Stimulated activated CD4-positive, alpha-beta T cell treated with anti-CD3 and anti-CD28 coated beads, Interleukin-4, amount 100 ng/mL, for 4 hours (primary cell): ENCODE data around the gene L2HGDH.
"Not testable (repeated sequence)": the region's sequence is repeated elsewhere in the genome, so short reads cannot be mapped to it uniquely, and the experiment has no call there.

ENCODE experiments used
- DNase-seq, 2 experiments: peaks; one replicate each; pipeline ENCODE4 v3.0.0-alpha.2; 2020

The L2HGDH gene

GRCh38 chr14:50339178-50339804 lies 27.3 kb upstream of the L2HGDH start:
- no peak for DNase-seq

GRCh38 chr14:50338587-50338986 lies 26.6 kb upstream of the L2HGDH start:
- DNase-seq = no peak

DNA sequence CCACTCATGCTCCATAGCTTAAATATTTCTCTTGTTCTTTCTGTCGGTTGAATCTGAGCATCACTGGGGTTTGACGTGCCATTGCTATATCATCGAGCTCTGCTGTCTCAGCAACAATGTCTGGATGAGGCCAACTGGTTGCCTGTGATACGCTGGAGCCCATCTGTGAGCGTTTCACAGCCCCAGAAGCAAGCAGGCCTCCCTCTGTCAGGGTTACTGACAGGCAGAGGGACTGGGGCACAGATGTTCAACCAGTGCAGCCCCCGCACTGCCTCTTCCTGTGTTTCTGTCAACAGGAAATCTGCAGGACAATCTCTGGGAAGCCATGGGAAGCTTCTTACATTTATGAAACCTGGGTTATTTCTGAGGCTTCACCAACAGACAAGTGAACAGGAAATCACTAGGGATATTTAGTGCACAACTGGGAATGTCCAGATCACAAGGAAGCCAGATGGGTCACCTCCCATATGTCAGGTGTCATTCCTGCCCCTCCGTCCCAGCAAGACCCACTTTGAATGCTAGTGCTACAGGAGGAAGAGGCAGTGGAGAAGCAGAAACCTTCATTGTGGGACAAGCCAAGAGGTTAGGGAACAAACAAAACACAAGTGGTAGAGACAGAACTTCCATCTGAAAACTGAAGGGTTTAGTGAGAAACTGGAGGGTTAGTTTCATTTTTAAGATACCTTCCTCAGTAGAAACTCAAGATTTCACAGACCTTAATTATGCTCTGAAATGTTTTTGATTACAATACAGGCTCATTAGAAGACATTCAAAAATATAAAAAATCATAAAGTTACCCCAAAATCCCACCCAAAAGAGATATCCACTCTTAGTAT lies 24.2 kb upstream of the L2HGDH start:
- DNase-seq = no peak

GRCh38 chr14:50335389-50335788 lies 23.4 kb upstream of the L2HGDH start:
- DNase-seq = no peak

- DNase-seq = no peak
Observed at GRCh38 chr14:50334211-50334610, 22.2 kb upstream of the L2HGDH start.

GRCh38 chr14:50333014-50333509 lies 21.0 kb upstream of the L2HGDH start:
- DNase-seq = no peak

GRCh38 chr14:50331596-50331995 lies 19.6 kb upstream of the L2HGDH start:
- no peak for DNase-seq

- peak; percentile 16 to 73 for DNase-seq
Observed at GRCh38 chr14:50321009-50321660, 9.1 kb upstream of the L2HGDH start.

DNA sequence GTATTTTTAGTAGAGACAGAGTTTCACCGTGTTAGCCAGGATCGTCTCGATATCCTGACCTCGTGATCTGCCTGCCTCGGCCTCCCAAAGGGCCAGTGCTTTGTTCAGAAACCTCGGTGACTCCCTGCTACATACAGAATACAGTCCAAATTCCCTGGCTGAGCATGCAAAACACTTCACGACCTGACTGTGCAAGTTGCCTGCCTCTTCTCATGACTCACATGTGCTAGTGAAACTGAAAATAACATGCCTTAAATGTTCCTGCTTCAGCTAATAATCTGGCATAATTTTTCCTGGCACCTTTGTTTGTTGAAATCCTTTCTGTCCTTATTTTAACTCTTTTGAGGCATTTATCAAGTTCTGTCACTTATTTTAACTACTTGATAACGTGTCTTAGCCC lies 8.3 kb upstream of the L2HGDH start:
- no peak for DNase-seq

GRCh38 chr14:50319721-50320120 lies 7.7 kb upstream of the L2HGDH start:
- no peak for DNase-seq

GRCh38 chr14:50319293-50319692 lies 7.3 kb upstream of the L2HGDH start:
- no peak for DNase-seq

GRCh38 chr14:50318031-50318626 lies 6.1 kb upstream of the L2HGDH start:
- no peak for DNase-seq

DNA sequence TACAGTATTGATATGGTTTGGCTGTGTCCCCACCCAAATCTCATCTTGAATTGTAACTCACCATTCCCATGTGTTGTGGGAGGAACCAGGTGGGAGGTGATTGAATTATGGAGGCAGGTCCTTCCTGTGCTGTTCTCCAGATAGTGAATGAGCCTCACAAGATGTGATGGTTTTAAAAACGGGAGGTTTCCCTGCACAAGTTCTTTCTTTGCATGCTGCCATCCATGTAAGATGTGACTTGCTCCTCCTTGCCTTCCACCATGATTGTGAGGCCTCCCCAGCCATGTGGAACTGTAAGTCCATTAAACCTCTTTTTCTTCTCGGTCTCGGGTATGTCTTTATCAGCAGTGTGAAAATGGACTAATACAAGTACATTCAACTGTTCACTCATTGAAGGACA lies 2.1 kb upstream of the L2HGDH start:
- not testable (repeated sequence) for DNase-seq

GRCh38 chr14:50312734-50313054 lies 665 bp upstream of the L2HGDH start:
- DNase-seq = no peak

DNA sequence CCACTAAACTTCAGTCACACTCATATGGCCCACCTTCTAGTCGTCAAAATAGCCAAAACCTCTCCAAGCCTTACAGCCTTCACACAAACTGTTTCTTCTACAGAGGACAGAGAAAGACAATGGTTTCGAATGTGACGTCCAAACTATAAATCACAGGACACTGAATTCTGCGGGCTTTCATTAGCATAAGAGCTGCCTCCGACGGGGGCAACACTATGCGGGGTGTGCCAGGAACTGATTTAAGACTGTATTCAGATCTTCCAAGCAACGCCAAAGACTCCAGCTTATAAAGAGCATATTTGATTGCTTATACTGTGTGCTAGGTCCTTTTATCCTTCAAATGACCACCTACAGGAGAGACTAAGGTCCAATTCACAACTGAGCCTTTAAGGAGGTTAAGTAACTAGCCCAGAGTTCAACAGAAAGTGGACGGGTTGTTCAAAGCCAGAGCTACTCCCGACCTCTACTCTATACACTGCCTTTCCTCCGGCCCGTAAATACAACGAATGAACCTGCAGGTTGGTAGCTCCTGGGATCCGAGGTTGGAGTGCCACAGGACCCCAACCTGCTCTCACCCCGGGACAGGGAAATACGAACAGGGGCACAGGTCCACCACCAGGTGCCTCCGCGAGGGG lies 575 bp downstream of the L2HGDH start:
- no peak for DNase-seq

DNA sequence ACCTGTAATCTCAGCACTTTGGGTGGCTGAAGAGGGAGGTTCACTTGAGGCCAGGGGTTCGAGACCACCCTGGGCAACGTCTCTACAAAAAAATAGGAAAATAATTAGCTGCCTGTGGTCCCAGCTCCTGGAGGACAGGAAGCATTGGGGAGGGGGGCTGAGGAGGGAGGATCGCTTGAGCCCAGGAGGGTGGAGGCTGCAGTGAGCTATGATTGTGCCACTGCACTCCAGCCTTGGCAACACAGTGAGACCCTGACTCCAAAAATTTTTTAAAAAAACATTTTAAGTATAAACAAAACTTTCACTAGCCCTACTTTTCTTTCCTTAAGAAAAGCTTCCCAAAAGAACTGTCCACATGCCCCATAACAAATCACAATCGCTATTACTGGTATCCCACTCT lies 1.6 kb downstream of the L2HGDH start:
- no peak for DNase-seq

GRCh38 chr14:50308363-50308915 lies 3.6 kb downstream of the L2HGDH start:
- DNase-seq = no peak

- no peak for DNase-seq
Observed at GRCh38 chr14:50303744-50304471, 8.1 kb downstream of the L2HGDH start.

- no peak for DNase-seq
Observed at GRCh38 chr14:50301914-50302313, 10.1 kb downstream of the L2HGDH start.

- no peak for DNase-seq
Observed at GRCh38 chr14:50299585-50299984, 12.4 kb downstream of the L2HGDH start.

DNA sequence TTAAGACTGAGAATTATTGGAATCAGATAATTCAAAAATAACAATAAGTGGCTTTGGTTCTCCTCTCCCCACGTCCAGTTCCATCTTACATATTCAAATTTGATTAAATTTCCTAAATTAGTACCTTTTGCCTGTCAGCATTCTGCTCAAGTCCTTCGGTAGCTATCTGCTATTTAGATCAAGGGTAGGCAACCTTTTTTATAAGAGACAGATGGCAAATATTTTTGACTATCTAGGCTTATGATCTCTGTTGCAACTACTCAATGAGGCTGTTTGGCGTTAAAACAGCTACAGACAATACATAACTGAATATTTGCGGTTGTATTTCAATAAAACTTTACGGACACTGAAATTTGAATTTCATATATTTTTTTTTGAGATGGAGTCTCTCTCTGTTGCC lies 21.7 kb downstream of the L2HGDH start:
- DNase-seq = no peak

DNA sequence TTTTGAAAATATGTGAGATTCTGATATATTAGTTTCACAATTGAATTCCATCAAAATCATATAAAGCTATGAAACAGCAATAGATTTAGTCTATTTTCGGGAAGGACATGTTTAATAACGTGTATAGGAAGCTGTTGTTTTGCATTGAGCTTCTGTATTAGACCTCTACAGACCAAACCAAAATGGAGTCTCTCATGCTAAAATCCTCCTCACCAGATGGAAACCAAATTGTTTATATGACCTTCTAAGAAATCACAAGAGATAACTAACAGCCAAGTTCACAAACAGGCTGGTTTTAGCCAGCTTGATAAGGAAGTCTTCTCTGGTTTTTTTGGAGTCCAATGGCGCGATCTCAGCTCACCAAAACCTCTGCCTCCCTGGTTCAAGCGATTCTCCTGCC lies 23.9 kb downstream of the L2HGDH start:
- no peak for DNase-seq
